RKO (cell line): Measurements from ENCODE around the gene SLITRK6.
"Not testable (repeated sequence)": the region's sequence is repeated elsewhere in the genome, so short reads cannot be mapped to it uniquely, and the experiment has no call there.

Source experiments
- DNase-seq: peaks from one replicate; pipeline ENCODE4 v3.0.0-alpha.2; 2016; ENCODE audit warnings: low spot score

SLITRK6 gene

GRCh38 chr13:85799097-85799582 is at the start of gene SLITRK6:
TSS of gene SLITRK6 (minus strand) at chr13:85799419. CDS start at chr13:85796508, 2,911 bp downstream.
- peak; percentile 74 for DNase-seq

- no peak for DNase-seq
Measured at GRCh38 chr13:85847012-85847411, 47.8 kb upstream of the SLITRK6 start.

- no peak for DNase-seq
Measured at GRCh38 chr13:85841427-85841826, 42.2 kb upstream of the SLITRK6 start.

GRCh38 chr13:85833921-85834320 is 34.7 kb upstream of the SLITRK6 start:
- DNase-seq = no peak

GRCh38 chr13:85828094-85828684 is 29.0 kb upstream of the SLITRK6 start:
- DNase-seq = peak; percentile 48

GRCh38 chr13:85825454-85825853 is 26.2 kb upstream of the SLITRK6 start:
- no peak for DNase-seq

- DNase-seq = no peak
Measured at GRCh38 chr13:85823832-85824231, 24.6 kb upstream of the SLITRK6 start.

- no peak for DNase-seq
Measured at GRCh38 chr13:85819513-85819912, 20.3 kb upstream of the SLITRK6 start.

GRCh38 chr13:85816413-85816812 is 17.2 kb upstream of the SLITRK6 start:
- peak; percentile 44 for DNase-seq

- DNase-seq = no peak
Measured at GRCh38 chr13:85812282-85812681, 13.1 kb upstream of the SLITRK6 start.

GRCh38 chr13:85808811-85809210 is 9.6 kb upstream of the SLITRK6 start:
- no peak for DNase-seq

- DNase-seq = peak; percentile 72
Measured at GRCh38 chr13:85806553-85807175, 7.4 kb upstream of the SLITRK6 start.

GRCh38 chr13:85798556-85798955 is 663 bp downstream of the SLITRK6 start:
- no peak for DNase-seq

GRCh38 chr13:85797311-85797710 is 1.9 kb downstream of the SLITRK6 start:
- DNase-seq = no peak

- no peak for DNase-seq
Measured at GRCh38 chr13:85785205-85785604, 14.0 kb downstream of the SLITRK6 start.

GRCh38 chr13:85772367-85772766 is 26.9 kb downstream of the SLITRK6 start:
- DNase-seq = no peak

GRCh38 chr13:85771856-85772255 is 27.4 kb downstream of the SLITRK6 start:
- no peak for DNase-seq

GRCh38 chr13:85768946-85769345 is 30.3 kb downstream of the SLITRK6 start:
- no peak for DNase-seq

GRCh38 chr13:85755123-85755522 is 44.1 kb downstream of the SLITRK6 start:
- DNase-seq = no peak

GRCh38 chr13:85743201-85743770 is 55.9 kb downstream of the SLITRK6 start:
- DNase-seq = not testable (repeated sequence)
